ENCODE measurements around the gene EFNA5. TPM values are rescaled to one million over a fixed set of nuclear protein-coding genes. Genes with fewer than 3 reads are reported as not detected.

The EFNA5 gene
- total and polyA plus RNA-seq, 2 of the 8 experiments (the other 6 are each of a cell fraction or from before 2014, with no cell fraction given) = 9.6 to 21.8 TPM

- Histone ChIP-seq H4K20me1 (replicated peaks in 1 of 2; ENCODE audit: control insufficient read depth in 1 of 2, insufficient read depth in 2 of 2, low read length in 2 of 2) (no peaks in the 10 kb centered on the region), H2BK20ac (ENCODE audit: low read length) (no peak overlapping the region), H3K27me3 (replicated peaks in 1 of 4; ENCODE audit: control insufficient read depth in 3 of 4, extremely low read depth in 1 of 4, insufficient read depth in 3 of 4, low read length in 3 of 4) (no peaks in the 10 kb centered on the region), H4K8ac (ENCODE audit: extremely low read depth, insufficient read depth, low read length) (no peak overlapping the region), H3K23ac (ENCODE audit: insufficient read length) (no peak overlapping the region), H3K9ac (replicated peaks in 1 of 4; ENCODE audit: extremely low read depth in 1 of 4, low read depth in 3 of 4, low read length in 3 of 4) (no peak overlapping the region), H3K79me2 (ENCODE audit: control insufficient read depth in 1 of 2, insufficient read depth in 2 of 2, low read length in 2 of 2) (peaks cover 0 to 6% of the 10 kb centered on the region in 2 experiments; a peak in 1 of 4 replicates), H3K14ac (ENCODE audit: insufficient read length) (no peak overlapping the region), H4K5ac (ENCODE audit: insufficient read length, low read depth, low read length) (no peak overlapping the region), H3K23me2 (ENCODE audit: low read depth, low read length) (no peaks in the 10 kb centered on the region), H3K18ac (ENCODE audit: extremely low read depth, low read length) (no peak overlapping the region), H2BK5ac (ENCODE audit: low read depth, low read length) (no peak overlapping the region), H4K91ac (replicated peaks; ENCODE audit: insufficient read length, low read length) (no peak overlapping the region), H2AFZ (ENCODE audit: low read length) (no peak overlapping the region), H3K9me3 (ENCODE audit: insufficient read depth in 2 of 2, low read depth in 1 of 2, low read length in 1 of 2) (no peaks in the 10 kb centered on the region), H3K27ac (ENCODE audit: low read depth, low read length) (no peak overlapping the region), H3K4me2 (ENCODE audit: insufficient read depth in 1 of 2, low read depth in 2 of 2, low read length in 2 of 2) (no peak overlapping the region), H3K4me1 (replicated peaks in 1 of 4; ENCODE audit: control insufficient read depth in 3 of 4, insufficient read depth in 4 of 4, low read length in 3 of 4) (peaks cover 11 to 46% (median 38%) of the 10 kb centered on the region in 4 experiments), H3K4me3 (ENCODE audit: extremely low read depth in 1 of 4, insufficient read depth in 2 of 4, low read depth in 3 of 4, low read length in 4 of 4) (no peak overlapping the region), H2BK120ac (replicated peaks; ENCODE audit: low read depth, low read length) (no peak overlapping the region), H3K79me1 (ENCODE audit: low read depth, low read length) (no peaks in the 10 kb centered on the region), H2AK5ac (ENCODE audit: low read depth, low read length) (no peak overlapping the region), H3K4ac (replicated peaks; ENCODE audit: insufficient read length, low read depth, low read length) (no peak overlapping the region), H3K56ac (replicated peaks; ENCODE audit: insufficient read length, low read depth, low read length) (no peak overlapping the region), H2BK15ac (ENCODE audit: low read length) (no peak overlapping the region), H3K36me3 (ENCODE audit: control insufficient read depth in 2 of 4, insufficient read depth in 4 of 4, low read length in 3 of 4) (no peaks in the 10 kb centered on the region), H2BK12ac (ENCODE audit: low read depth, low read length) (no peak overlapping the region)
- CTCF ChIA-PET (ENCODE audit: partially characterized antibody) = interaction anchor here (0.9 to 2.0 kb wide), 9 partner anchors 10 to 108 kb away, joined by 3 to 6 read pairs (median 3); no protein-coding TSS in a partner anchor
- WGBS, 2 experiments (ENCODE audit: extremely low coverage in 1 of 2, insufficient coverage in 1 of 2, insufficient read length in 1 of 2, insufficient replicate concordance in 2 of 2, low coverage in 1 of 2, low lambda C conversion rate in 2 of 2, missing lambda C conversion rate in 1 of 2) = 85% methylated on average over 1 of the region's 1 CpG; no CpG with 5 or more reads in 1 of the 2 experiments
- no peak for DNase-seq (ENCODE audit: low read depth in 1 of 2, low spot score in 2 of 2)
- POLR2A ChIA-PET (ENCODE audit: partially characterized antibody) = no interaction called here
- no peak for FAIRE-seq
- TF ChIP-seq RFX5 (IDR thresholded peaks at IDR 0.05; ENCODE audit: borderline replicate concordance, low read depth, low read length) (no peak), TCF12 (IDR thresholded peaks at IDR 0.05; ENCODE audit: low read depth, low read length) (no peak), PHF8 (conservative IDR thresholded peaks at IDR 0.05; ENCODE audit: low read depth, low read length) (no peak), BCL11A (IDR thresholded peaks at IDR 0.05; ENCODE audit: low read depth in 2 of 2, low read length in 2 of 2) (no peak), USF2 (IDR thresholded peaks at IDR 0.05; ENCODE audit: low read length) (no peak), EP300 (IDR thresholded peaks at IDR 0.05; ENCODE audit: borderline replicate concordance in 1 of 2, low read depth in 2 of 2, low read length in 2 of 2) (no peak), SP1 (IDR thresholded peaks at IDR 0.05; ENCODE audit: low read depth, low read length) (no peak), ASH2L (IDR thresholded peaks at IDR 0.05; ENCODE audit: low read length) (no peak), FOSL1 (IDR thresholded peaks at IDR 0.05; ENCODE audit: insufficient read depth, low read depth, low read length) (no peak), RNF2 (IDR thresholded peaks at IDR 0.05; ENCODE audit: borderline replicate concordance, low read depth, low read length, missing control alignments, poor library complexity, severe bottlenecking) (no peak), GABPA (IDR thresholded peaks at IDR 0.05; ENCODE audit: borderline replicate concordance, insufficient read depth, low read length) (no peak), CBX8 (IDR thresholded peaks at IDR 0.05; ENCODE audit: borderline replicate concordance, low read depth, low read length) (no peak), POLR2A (IDR thresholded peaks at IDR 0.05; ENCODE audit: control extremely low read depth in 1 of 2, low read depth in 2 of 2, low read length in 2 of 2) (no peak)
Observed at GRCh38 chr5:107468276-107468675, 202.5 kb downstream of the EFNA5 start.

All from H1 (cell line).